HuH-7 (cell line): ENCODE measurements around the gene STX8.
A peak's percentile ranks its signal among the peaks of the same experiment; 100 is the strongest.

Experiments used
- DNase-seq: peaks from one replicate; pipeline ENCODE4 v3.0.0; 2011; ENCODE audit warnings: low spot score

The STX8 gene

GRCh38 chr17:9336817-9337216 lies 238.8 kb downstream of the STX8 start:
- DNase-seq, result no peak

DNA sequence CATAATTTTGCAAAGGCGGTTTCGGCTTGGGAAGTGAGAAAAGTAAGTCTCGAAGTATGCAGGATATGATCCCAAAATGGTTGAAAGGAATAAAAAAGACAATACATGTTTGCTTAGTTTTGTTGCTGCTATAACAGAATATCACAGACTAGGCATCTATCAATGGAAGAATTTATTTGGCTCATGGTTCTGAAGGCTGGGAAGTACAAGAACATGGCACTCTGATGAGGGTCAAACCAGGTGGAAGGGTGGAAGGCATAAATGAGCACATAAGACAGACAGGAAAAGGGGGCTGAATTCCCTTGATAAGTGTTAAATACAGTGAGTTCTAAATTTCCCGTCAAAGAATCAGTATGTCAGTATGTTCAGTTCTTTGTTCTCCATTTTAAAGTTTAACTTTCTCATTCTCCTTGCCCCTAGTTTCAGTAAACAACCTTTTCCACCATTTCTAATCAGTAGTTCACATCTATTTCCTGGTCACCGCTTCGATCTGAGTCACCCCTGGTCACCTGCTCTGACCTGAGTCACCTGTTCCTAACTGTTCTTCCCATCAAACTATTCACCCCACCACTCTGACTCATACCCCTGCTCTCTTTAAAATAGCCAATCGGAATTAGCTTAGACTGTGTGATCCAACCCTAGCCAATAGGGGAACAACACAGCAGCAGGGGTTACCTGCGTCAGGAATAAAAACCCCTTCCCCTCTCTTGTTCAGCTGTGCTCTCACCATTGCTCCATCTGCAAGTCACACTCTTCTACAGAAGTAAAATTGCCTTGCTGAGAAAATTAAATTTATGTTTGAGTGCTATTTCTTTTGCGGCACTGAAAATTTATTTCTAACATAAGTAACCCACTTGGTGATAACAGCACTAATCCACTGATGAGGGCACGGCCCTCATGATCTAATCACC lies 240.8 kb downstream of the STX8 start:
- no peak for DNase-seq

DNA sequence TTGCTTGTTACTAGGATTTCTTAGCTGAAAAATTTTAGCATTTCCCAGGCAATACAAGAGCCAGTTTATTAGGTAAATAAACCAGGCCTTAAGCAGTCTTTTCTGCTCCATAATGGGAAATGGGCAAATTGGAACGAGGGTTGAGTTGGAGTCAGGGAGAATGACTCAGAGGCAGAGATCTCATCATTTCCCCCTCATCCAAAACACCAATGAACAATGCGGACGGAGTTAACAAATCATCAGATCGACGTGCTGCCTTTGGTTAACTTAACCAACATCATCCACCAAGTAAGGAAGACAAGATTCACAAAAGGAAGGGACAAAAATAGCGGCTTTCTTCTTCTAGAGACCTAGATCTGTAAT lies 243.5 kb downstream of the STX8 start:
- DNase-seq, result no peak

DNA sequence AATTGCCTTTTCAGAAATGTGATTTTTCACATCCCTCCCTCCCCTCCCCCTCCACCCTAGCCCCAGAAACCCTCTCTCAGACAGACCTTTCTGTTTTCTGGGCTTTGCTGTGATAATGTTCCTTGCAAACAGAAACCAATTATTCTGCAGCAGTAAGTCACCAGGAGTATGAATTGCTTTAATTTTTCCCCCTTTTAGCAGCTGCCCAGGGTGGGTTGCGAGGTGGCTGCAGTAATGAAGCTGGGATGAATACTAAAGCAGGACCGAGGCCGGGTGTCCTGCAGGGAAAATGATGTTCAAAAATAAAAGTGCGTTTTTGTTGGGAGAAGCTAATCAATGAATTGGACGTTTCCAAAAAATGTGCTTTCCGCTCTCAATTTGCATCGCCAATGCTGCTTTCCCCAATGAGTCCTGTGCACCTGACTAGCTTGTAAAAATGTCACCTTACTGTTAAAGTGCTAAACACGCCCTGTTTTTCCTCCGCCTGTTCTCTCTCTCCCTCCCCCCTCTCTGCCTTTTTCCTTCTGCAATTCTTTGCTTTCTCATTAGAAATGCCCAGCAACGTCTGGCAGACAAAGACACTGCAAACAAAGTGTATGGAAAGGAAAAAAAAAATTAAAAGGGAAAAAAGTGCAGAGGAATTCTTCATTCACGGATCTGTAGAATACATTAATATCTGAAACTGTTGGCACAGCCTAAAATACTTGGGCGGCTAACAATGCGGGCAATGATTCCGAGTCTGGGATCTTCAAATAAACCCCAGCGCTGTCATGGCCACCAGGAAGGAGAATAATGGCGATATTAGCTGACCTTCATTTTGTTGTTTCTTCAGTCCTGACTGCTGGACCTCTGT lies 244.1 kb downstream of the STX8 start:
- no peak for DNase-seq

GRCh38 chr17:9330611-9331271 lies 244.9 kb downstream of the STX8 start:
- DNase-seq, result no peak

- no peak for DNase-seq
Observed at GRCh38 chr17:9330141-9330540, 245.5 kb downstream of the STX8 start.

DNA sequence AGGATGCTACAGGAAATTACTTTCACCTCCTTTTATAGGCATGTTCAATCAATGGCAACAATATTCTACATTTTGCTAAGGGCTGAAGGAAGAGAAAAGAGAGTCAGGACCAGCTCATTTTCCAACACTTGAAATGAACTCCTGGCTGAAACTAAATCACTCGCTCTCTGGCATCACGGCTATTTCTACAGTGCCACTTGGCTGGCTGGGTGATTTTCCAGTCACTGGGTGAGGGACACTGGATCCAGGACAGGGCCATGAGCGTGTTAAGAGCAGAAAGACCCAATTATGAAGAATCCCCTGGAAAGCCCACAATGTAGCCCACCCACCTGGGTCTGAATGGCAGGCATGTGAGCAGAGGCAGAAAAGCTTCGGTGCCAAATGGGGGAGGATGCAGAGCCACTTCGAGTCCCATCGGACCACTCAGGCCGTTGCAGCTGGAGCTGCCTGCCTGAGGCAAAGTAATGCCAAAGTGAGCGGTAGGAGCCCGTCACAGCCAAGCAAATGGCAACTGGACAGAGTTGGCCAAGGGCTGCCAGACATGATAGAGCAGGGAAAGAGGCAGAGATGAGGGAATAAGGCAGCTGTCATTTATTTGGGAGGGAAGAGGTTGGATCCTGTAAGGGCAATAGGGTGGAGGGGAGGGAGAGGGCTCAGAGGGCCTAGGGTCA lies 246.2 kb downstream of the STX8 start:
- no peak for DNase-seq

DNA sequence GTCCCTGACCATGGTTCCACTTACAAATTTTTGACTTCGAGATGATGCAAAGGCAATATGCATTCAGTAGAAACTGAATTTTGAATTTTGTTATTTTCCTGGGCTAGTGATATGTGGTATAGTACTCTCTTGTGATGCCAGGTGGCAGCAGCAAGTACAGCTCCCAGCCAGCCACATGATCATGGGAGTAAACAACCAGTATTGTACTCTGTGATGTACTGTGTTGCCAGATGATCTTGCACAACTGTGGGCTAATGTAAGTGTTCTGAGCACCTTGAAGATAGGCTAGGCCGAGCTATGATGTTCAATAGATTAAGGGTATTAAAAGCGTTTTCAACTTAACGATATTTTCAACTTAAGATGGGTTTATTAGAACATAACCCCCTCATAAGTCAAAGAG lies 250.8 kb downstream of the STX8 start:
- DNase-seq, result peak; percentile 9

GRCh38 chr17:9322326-9322725 lies 253.3 kb downstream of the STX8 start:
- no peak for DNase-seq

DNA sequence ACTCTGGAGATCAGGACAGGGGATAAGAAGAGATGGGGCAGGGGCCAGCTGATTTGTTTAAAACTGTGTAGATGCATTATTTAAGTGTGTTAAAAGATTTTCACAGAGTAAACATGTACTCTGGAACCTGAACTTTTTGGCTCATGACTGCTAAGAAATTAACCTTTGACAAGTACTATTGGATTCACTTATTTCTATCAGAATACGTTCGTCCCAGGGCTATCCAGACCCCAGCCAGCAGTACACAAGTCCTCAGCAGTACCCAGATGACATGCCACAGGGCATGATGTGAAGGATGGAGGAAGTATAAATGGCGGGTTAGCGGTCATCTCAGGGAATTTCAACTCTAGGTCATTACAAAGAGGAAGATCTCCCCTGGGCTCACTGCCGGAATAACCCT lies 253.7 kb downstream of the STX8 start:
- DNase-seq, result no peak

GRCh38 chr17:9315360-9315759 lies 260.3 kb downstream of the STX8 start:
- DNase-seq, result no peak

DNA sequence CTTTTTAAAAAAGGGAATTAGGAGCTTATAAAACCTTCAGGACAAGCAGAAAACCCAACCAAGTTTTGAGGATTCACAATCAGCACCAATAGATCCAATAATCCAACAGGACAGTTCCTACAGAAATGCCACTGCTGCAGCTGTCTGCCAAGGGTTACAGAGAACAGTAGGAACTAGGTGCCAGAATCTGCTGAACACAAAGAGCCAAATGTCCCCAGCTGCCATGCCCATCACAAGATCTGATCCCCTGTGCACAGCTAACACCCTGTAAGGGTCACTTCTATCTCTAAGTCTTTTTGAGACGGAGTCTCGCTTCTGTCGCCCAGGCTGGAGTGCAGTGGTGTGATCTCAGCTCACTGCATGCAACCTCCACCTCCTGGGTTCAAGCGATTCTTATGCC lies 262.3 kb downstream of the STX8 start:
- no peak for DNase-seq

- DNase-seq, result no peak
Observed at GRCh38 chr17:9309216-9309615, 266.4 kb downstream of the STX8 start.

- no peak for DNase-seq
Observed at GRCh38 chr17:9308069-9308468, 267.6 kb downstream of the STX8 start.

DNA sequence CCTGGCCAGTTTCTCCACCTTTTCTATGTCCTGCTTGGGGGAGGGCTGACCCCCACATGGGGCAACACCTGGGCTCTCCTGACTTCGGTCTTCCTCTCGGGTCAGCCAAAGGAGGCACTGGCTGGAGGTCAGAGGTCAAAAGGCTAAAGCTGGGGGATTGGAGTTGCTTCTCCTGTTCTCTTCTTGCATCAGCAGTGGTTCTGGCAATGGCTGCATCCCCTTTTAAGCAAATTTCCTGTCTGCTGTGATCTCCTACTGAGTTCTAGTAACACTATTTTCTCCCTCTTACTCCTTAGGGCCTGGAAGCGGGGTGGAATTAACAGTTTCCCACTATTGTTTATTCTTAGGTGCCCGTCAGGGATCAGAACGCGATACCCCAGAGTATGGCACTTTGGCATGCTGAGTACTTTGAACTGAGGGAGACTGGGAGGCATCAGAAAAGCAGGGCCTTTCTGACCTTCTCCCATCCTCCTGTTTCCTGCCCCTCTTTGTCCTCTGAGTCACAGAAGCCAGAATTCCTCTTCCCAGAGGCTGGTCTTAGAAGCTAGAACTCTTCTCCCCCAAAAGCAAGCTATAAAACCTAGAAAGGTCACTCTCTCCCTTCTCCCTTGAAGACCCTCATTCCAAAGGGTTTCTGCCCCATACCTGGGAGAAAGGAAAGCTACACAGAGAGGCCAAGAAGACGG lies 268.2 kb downstream of the STX8 start:
- DNase-seq, result no peak

- no peak for DNase-seq
Observed at GRCh38 chr17:9306086-9306485, 269.5 kb downstream of the STX8 start.

DNA sequence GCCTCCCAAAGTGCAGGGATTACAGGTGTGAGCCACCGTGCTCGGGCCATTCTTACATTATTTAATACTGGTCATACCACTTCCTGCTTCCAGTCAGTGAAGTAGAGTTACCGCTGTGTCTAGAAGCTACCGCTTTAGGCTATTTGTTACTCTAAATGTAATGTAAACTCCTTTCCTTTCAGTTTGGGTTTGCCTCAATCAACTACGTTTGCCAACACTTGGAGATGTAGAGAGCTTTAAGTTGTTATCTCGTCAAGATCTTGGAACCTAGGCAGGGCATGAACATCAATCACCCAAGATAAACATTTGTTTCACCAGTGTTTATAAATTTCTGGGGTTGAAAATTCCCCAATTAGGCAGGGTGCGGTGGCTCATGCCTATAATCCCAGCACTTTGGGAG lies 275.9 kb downstream of the STX8 start:
- DNase-seq, result no peak

- no peak for DNase-seq
Observed at GRCh38 chr17:9298776-9299295, 276.8 kb downstream of the STX8 start.

DNA sequence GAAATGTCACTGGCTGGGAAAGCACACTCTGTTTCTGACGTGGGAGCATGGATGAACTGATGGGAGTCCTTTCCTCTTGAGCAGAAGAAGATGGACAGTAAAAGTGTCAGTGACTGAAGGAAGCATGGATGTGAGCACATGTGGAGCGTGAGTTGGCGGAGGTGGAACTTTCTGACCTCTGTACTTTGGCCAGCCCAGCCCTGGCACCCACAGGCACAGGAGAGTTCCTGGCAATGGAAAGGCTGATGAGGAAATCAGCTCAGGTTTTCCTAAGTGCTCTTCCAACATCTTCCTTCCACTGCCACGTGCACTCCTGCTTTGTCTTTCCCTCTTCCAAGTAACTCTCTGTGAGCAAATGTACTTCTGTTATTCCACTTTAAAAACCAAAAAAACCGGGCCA lies 277.5 kb downstream of the STX8 start:
- no peak for DNase-seq

DNA sequence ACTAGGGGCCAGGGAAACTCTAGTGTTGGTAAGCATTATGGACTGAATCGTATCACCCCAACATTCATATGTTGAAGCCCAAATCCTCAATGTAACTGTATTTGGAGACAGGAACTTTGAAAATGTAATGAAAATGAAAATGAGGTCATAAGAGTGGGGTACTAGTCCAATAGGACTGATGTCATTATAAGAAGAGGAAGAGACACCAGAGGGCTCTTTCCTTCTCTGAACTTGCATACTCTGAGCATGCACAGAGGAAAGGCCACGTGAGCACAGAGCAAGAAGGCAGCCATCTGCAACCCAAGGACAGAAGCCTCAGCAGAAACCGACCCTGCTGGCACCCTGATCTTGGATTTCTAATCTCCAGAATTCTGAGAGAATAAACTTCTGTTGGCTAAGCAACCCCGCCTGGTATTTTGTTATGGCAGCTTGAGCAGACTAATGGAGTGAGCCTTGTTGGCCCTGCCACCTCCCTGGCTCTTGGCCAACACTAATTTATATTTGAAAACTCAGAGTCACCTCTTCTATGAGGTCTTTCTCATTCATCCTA lies 280.9 kb downstream of the STX8 start:
- DNase-seq, result no peak

DNA sequence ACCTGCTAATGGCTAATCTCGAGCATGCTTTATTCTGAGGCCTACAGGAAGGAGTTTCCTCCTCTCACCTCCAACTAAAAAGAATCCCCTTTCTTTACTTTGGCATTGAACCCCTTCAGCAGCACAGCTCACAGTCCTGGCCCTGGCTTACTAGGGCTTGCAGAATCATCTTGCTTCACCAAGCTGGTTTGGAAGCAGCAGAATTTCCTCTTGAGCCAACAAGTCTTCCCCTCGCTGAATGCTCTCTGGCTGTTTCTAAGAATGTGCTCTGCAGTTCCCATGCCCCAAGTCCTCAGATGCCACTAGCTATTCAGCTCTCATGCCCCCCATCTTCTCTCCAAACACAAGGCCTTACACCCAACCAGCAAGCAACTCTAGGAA lies 283.1 kb downstream of the STX8 start:
- no peak for DNase-seq
